MV-4-11 (cell line): ENCODE results near the gene CNKSR2.
A peak's percentile ranks its signal among the peaks of the same experiment; 100 is the strongest.

Experiments used
- DNase-seq: peaks from one replicate; lab custom pipeline; 2025; lab: John Stamatoyannopoulos, UW

CNKSR2 gene

GRCh38 chrX:21674430-21675186, 300.4 kb downstream of the CNKSR2 start:
- peak; percentile 21 for DNase-seq

- DNase-seq: no peak
Observed at GRCh38 chrX:21675931-21676330, 301.7 kb downstream of the CNKSR2 start.

GRCh38 chrX:21678048-21678612, 303.9 kb downstream of the CNKSR2 start:
- DNase-seq: no peak

- peak; percentile 78 for DNase-seq
Observed at GRCh38 chrX:21683941-21684340, 309.7 kb downstream of the CNKSR2 start.

- peak; percentile 38 for DNase-seq
Observed at GRCh38 chrX:21691512-21692018, 317.3 kb downstream of the CNKSR2 start.

- DNase-seq: peak; percentile 90
Observed at GRCh38 chrX:21698272-21698671, 324.1 kb downstream of the CNKSR2 start.

GRCh38 chrX:21699136-21699535, 324.9 kb downstream of the CNKSR2 start:
- no peak for DNase-seq

- DNase-seq: peak; percentile 44
Observed at GRCh38 chrX:21700275-21700674, 326.1 kb downstream of the CNKSR2 start.

- no peak for DNase-seq
Observed at GRCh38 chrX:21700967-21701366, 326.7 kb downstream of the CNKSR2 start.

GRCh38 chrX:21702725-21703124, 328.5 kb downstream of the CNKSR2 start:
- DNase-seq: no peak
